Measurements from ENCODE around the gene MRTO4. TPM values are rescaled to one million over a fixed set of nuclear protein-coding genes. Genes with fewer than 3 reads are reported as not detected.
A peak's percentile ranks its signal among the peaks of the same experiment; 100 is the strongest.
"Not testable (repeated sequence)": the region's sequence is repeated elsewhere in the genome, so short reads cannot be mapped to it uniquely, and the experiment has no call there.

The MRTO4 gene
- total RNA-seq = 10.8 TPM
- long read RNA-seq, transcript MRTO4-201 (8 exons, 2,315 nt) = major isoform, 5 of 6 reads
- long read RNA-seq, partial matches to known transcripts = 0 of 6 reads
- long read RNA-seq, other reads (novel, unspliced or antisense) = 1 of 6 reads

GRCh38 chr1:19251305-19252196 is at the start of gene MRTO4, which contains the start of gene EMC1:
TSS of gene MRTO4 (plus strand) at chr1:19251805. CDS start at chr1:19251836, 31 bp downstream.
TSS of gene EMC1 (minus strand) at chr1:19251524. CDS start at chr1:19251509, 15 bp downstream.
- intact Hi-C loops (cut with DNase I) = no loop called here
- DNase-seq (peak; percentile 92), ATAC-seq (ENCODE audit: poor library complexity) (peak; percentile 99)

- intact Hi-C loops (cut with DNase I) = no loop called here
- no peak for DNase-seq
- no peak for ATAC-seq (ENCODE audit: poor library complexity)
Observed at GRCh38 chr1:19202396-19202795, 49.2 kb upstream of the MRTO4 start.

GRCh38 chr1:19203440-19203839 is 48.2 kb upstream of the MRTO4 start:
- peak; percentile 84 for ATAC-seq (ENCODE audit: poor library complexity)
- intact Hi-C loops (cut with DNase I) = no loop called here
- DNase-seq = no peak

- ATAC-seq (ENCODE audit: poor library complexity) (no peak), DNase-seq (no peak)
- intact Hi-C loops (cut with DNase I) = no loop called here
Observed at GRCh38 chr1:19204446-19205266, 46.9 kb upstream of the MRTO4 start.

GRCh38 chr1:19205403-19205802 is 46.2 kb upstream of the MRTO4 start:
- DNase-seq (no peak), ATAC-seq (ENCODE audit: poor library complexity) (no peak)
- intact Hi-C loops (cut with DNase I) = no loop called here

- no peak for DNase-seq
- intact Hi-C loops (cut with DNase I) = no loop called here
- ATAC-seq (ENCODE audit: poor library complexity) = no peak
Observed at GRCh38 chr1:19205845-19206244, 45.8 kb upstream of the MRTO4 start.

GRCh38 chr1:19206947-19207346 is 44.7 kb upstream of the MRTO4 start:
- ATAC-seq (ENCODE audit: poor library complexity) (no peak), DNase-seq (no peak)
- intact Hi-C loops (cut with DNase I) = no loop called here

GRCh38 chr1:19208710-19209438 is 42.7 kb upstream of the MRTO4 start:
- no peak for ATAC-seq (ENCODE audit: poor library complexity)
- intact Hi-C loops (cut with DNase I) = no loop called here
- no peak for DNase-seq

GRCh38 chr1:19209439-19209989 is 42.1 kb upstream of the MRTO4 start:
- intact Hi-C loops (cut with DNase I) = no loop called here
- no peak for DNase-seq

GRCh38 chr1:19209990-19210771 is 41.4 kb upstream of the MRTO4 start, which contains the start of gene UBR4:
TSS of gene UBR4 (minus strand) at chr1:19210266. CDS start at chr1:19210248, 18 bp downstream.
- intact Hi-C loops (cut with DNase I) = no loop called here
- ATAC-seq (ENCODE audit: poor library complexity) = peak; percentile 98
- peak; percentile 96 for DNase-seq

More at GRCh38 chr1:19209439-19209989, 42.1 kb upstream of the MRTO4 start:
- ATAC-seq (ENCODE audit: poor library complexity) = peak; percentile 42

- intact Hi-C loops (cut with DNase I) = no loop called here
- ATAC-seq (ENCODE audit: poor library complexity) (no peak), DNase-seq (no peak)
Observed at GRCh38 chr1:19210772-19211549, 40.6 kb upstream of the MRTO4 start.

GRCh38 chr1:19212167-19212566 is 39.4 kb upstream of the MRTO4 start:
- intact Hi-C loops (cut with DNase I) = no loop called here
- ATAC-seq (ENCODE audit: poor library complexity) (no peak), DNase-seq (no peak)

GRCh38 chr1:19213580-19213979 is 38.0 kb upstream of the MRTO4 start:
- DNase-seq = no peak
- intact Hi-C loops (cut with DNase I) = no loop called here
- ATAC-seq (ENCODE audit: poor library complexity) = no peak

GRCh38 chr1:19216585-19216984 is 35.0 kb upstream of the MRTO4 start:
- intact Hi-C loops (cut with DNase I) = not testable (repeated sequence)

GRCh38 chr1:19219451-19219850 is 32.2 kb upstream of the MRTO4 start:
- ATAC-seq (ENCODE audit: poor library complexity) = no peak
- DNase-seq = no peak
- intact Hi-C loops (cut with DNase I) = no loop called here

More at GRCh38 chr1:19216585-19216984, 35.0 kb upstream of the MRTO4 start:
- ATAC-seq (ENCODE audit: poor library complexity); DNase-seq: not testable (repeated sequence)

- intact Hi-C loops (cut with DNase I) = no loop called here
- no peak for ATAC-seq (ENCODE audit: poor library complexity)
Observed at GRCh38 chr1:19220080-19220846, 31.3 kb upstream of the MRTO4 start.

More at GRCh38 chr1:19220080-19220846, 31.3 kb upstream of the MRTO4 start:
- no peak for DNase-seq

Data from Right ventricle myocardium superior (tissue), 1 donor.